Measurements from ENCODE around the gene RGS9.

Gene RGS9

GRCh38 chr17:65259281-65259680, 122.1 kb downstream of the RGS9 start:
- TF ChIP-seq CTCF (IDR thresholded peaks at IDR 0.05; ENCODE audit: low read depth, low read length) = no peak
- DNase-seq = no peak
- peaks cover 15% of the 10 kb centered on the region for H3K27me3 ChIP-seq
- H3K36me3 ChIP-seq = no peaks in the 10 kb centered on the region
- no peak overlapping the region for H3K4me3 ChIP-seq (ENCODE audit: low read depth, low read length)
- no peaks in the 10 kb centered on the region for H3K9me3 ChIP-seq
- no peaks in the 10 kb centered on the region for H3K4me1 ChIP-seq

GRCh38 chr17:65259696-65260485, 122.7 kb downstream of the RGS9 start:
- H3K36me3 ChIP-seq = no peaks in the 10 kb centered on the region
- no peak for DNase-seq
- H3K4me3 ChIP-seq (ENCODE audit: low read depth, low read length) = no peak overlapping the region
- TF ChIP-seq CTCF (IDR thresholded peaks at IDR 0.05; ENCODE audit: low read depth, low read length) = no peak
- peaks cover 13% of the 10 kb centered on the region for H3K27me3 ChIP-seq
- no peaks in the 10 kb centered on the region for H3K4me1 ChIP-seq
- H3K9me3 ChIP-seq = no peaks in the 10 kb centered on the region

GRCh38 chr17:65260626-65261025, 123.5 kb downstream of the RGS9 start:
- Histone ChIP-seq H3K9me3 (no peaks in the 10 kb centered on the region), H3K27me3 (peaks cover 13% of the 10 kb centered on the region), H3K4me1 (no peaks in the 10 kb centered on the region), H3K4me3 (ENCODE audit: low read depth, low read length) (no peak overlapping the region), H3K36me3 (no peaks in the 10 kb centered on the region)
- DNase-seq = no peak
- TF ChIP-seq CTCF (IDR thresholded peaks at IDR 0.05; ENCODE audit: low read depth, low read length) = no peak

GRCh38 chr17:65261152-65261551, 124.0 kb downstream of the RGS9 start:
- peaks cover 13% of the 10 kb centered on the region for H3K27me3 ChIP-seq
- no peaks in the 10 kb centered on the region for H3K4me1 ChIP-seq
- DNase-seq = no peak
- H3K4me3 ChIP-seq (ENCODE audit: low read depth, low read length) = no peak overlapping the region
- no peaks in the 10 kb centered on the region for H3K9me3 ChIP-seq
- TF ChIP-seq CTCF (IDR thresholded peaks at IDR 0.05; ENCODE audit: low read depth, low read length) = peak; percentile 10; the same call in 1 of the 2 replicates
- no peaks in the 10 kb centered on the region for H3K36me3 ChIP-seq

GRCh38 chr17:65261682-65262636, 124.8 kb downstream of the RGS9 start:
- H3K4me1 ChIP-seq = no peaks in the 10 kb centered on the region
- no peaks in the 10 kb centered on the region for H3K9me3 ChIP-seq
- TF ChIP-seq CTCF (IDR thresholded peaks at IDR 0.05; ENCODE audit: low read depth, low read length) = no peak
- no peak overlapping the region for H3K4me3 ChIP-seq (ENCODE audit: low read depth, low read length)
- H3K27me3 ChIP-seq = peaks cover 13% of the 10 kb centered on the region
- no peak for DNase-seq
- H3K36me3 ChIP-seq = no peaks in the 10 kb centered on the region

Measured in BE2C (cell line).